Natural killer cell (primary cell): ENCODE measurements around the gene RBBP7. TPM values are rescaled to one million over a fixed set of nuclear protein-coding genes. Genes with fewer than 3 reads are reported as not detected.
A peak's percentile ranks its signal among the peaks of the same experiment; 100 is the strongest.

Source experiments
- ATAC-seq, 3 donors: fragments of 150-1000 bp in 2 of 3; fragments of 200-7000 bp in 1 of 3; cut with Tn5 transposase; 1 replicate in 1 of 3; 2 replicates in 2 of 3; pipeline ENCODE4 v1.10.0; 2021; ENCODE audit warnings: mild to moderate bottlenecking in 2 of 3, moderate library complexity in 2 of 3
- DNase-seq, 2 donors: peaks; one replicate each; pipeline versions ENCODE4 v3.0.0 to v3.0.0-alpha.2; 2013 to 2021; ENCODE audit warnings: mixed read lengths in 1 of 2
- H3K27ac ChIP-seq: one replicate; pipeline ENCODE4 v1.5.1; 2013; ENCODE audit warnings: mild to moderate bottlenecking, low read length
- H3K27me3 ChIP-seq: one replicate; pipeline ENCODE4 v1.6.1; 2013; ENCODE audit warnings: low read length; ENCODE audit not compliant: control insufficient read depth, insufficient read depth
- H3K36me3 ChIP-seq: one replicate; pipeline ENCODE4 v1.6.1; 2013; ENCODE audit warnings: low read length; ENCODE audit not compliant: control insufficient read depth, insufficient read depth
- H3K4me1 ChIP-seq: one replicate; pipeline ENCODE4 v1.6.1; 2013; ENCODE audit warnings: low read length; ENCODE audit not compliant: control insufficient read depth, insufficient read depth
- H3K4me3 ChIP-seq: one replicate; pipeline ENCODE4 v1.5.1; 2013; ENCODE audit warnings: low read length
- H3K9me3 ChIP-seq: one replicate; pipeline ENCODE4 v1.6.1; 2013; ENCODE audit warnings: low read length; ENCODE audit not compliant: control insufficient read depth, insufficient read depth
- H3K27ac Mint-ChIP-seq, 2 donors: one replicate each; pipeline ENCODE4 v1.8.0; 2022; ENCODE audit warnings: mild to moderate bottlenecking in 2 of 2, mixed read lengths in 2 of 2, moderate library complexity in 1 of 2
- H3K27me3 Mint-ChIP-seq, 2 donors: one replicate each; pipeline ENCODE4 v1.8.0; 2022; ENCODE audit warnings: low read depth in 2 of 2, mixed read lengths in 2 of 2
- H3K36me3 Mint-ChIP-seq: one replicate; pipeline ENCODE4 v1.8.0; 2022; ENCODE audit warnings: mixed read lengths
- H3K4me1 Mint-ChIP-seq, 2 donors: one replicate each; pipeline ENCODE4 v1.8.0; 2022; ENCODE audit warnings: mixed read lengths in 2 of 2
- H3K4me3 Mint-ChIP-seq: one replicate; pipeline ENCODE4 v1.8.0; 2022; ENCODE audit warnings: mild to moderate bottlenecking, moderate library complexity, mixed read lengths
- H3K9me3 Mint-ChIP-seq, 2 donors: one replicate each; pipeline ENCODE4 v1.8.0; 2022; ENCODE audit warnings: mixed read lengths in 2 of 2
- WGBS: methylation state at CpG from one replicate; pipeline ENCODE4 v1.1.7; 2013; ENCODE audit warnings: missing lambda C conversion rate; ENCODE audit not compliant: insufficient coverage; 5-methylcytosine and 5-hydroxymethylcytosine counted together
- intact Hi-C: fragments of 100-400 bp; cut with micrococcal nuclease; formaldehyde crosslinking; loops from one replicate; pipeline ENCODE4 v1.14.2; 2022
- total RNA-seq, 4 donors: library from RNA; stranded (reverse); fragments of 120-200 nt in 1 of 4; gene quantifications; one replicate each; pipeline versions ENCODE4 v1.2.3 to v1.2.4, GENCODE V29; 2013 to 2022
- TF ChIP-seq, protein P1 (sequence below): fragments of 200-600 bp; IDR thresholded peaks from one replicate; pipeline ENCODE4 v1.8.0; 2022; ENCODE audit warnings: antibody characterized with exemption

RBBP7 gene
- total RNA-seq, 3 donors from 2014 or later (not counting 1 experiment from before 2014, with no cell fraction given) = 124 to 170 (median 139) TPM

DNA sequence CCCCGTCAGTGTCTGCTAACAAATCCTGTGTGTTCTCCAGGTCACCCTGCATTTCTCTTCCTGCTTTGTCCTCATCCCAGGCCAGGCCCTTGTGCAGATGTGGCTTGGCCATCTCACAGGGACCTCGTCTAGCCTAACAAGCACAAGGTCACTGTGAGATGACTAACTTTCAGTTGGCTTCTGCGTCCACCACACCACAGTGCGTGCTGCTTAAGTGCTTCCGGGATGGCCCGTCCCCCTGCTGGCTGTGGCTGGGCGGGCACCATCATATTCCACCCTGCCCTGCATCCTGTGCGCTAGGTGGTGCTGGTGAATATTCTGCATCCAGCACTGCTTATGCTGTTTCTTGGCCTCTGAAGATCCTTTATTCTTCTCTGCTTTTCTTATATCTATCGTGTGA, 33.8 kb downstream of the RBBP7 start:
- H3K9me3 Mint-ChIP-seq = no peaks in the 10 kb centered on the region
- H3K27ac Mint-ChIP-seq = peak overlapping the region in 1 of 2 donors; percentile 84
- H3K4me3 Mint-ChIP-seq = no peak overlapping the region
- Histone ChIP-seq H3K27ac (no peak overlapping the region), H3K36me3 (peaks cover 14% of the 10 kb centered on the region), H3K9me3 (no peaks in the 10 kb centered on the region), H3K27me3 (no peaks in the 10 kb centered on the region), H3K4me3 (no peak overlapping the region), H3K4me1 (peaks cover 4% of the 10 kb centered on the region)
- H3K36me3 Mint-ChIP-seq = peaks cover 21% of the 10 kb centered on the region
- ATAC-seq (peak; percentile 82 to 97 (median 82)), DNase-seq (peak; percentile 17 to 25)
- H3K4me1 Mint-ChIP-seq = peaks cover 8 to 9% of the 10 kb centered on the region in 2 donors
- intact Hi-C loops = no loop called here
- WGBS = 69% methylated on average over 8 of the region's 9 CpGs
- TF ChIP-seq, protein P1, sequence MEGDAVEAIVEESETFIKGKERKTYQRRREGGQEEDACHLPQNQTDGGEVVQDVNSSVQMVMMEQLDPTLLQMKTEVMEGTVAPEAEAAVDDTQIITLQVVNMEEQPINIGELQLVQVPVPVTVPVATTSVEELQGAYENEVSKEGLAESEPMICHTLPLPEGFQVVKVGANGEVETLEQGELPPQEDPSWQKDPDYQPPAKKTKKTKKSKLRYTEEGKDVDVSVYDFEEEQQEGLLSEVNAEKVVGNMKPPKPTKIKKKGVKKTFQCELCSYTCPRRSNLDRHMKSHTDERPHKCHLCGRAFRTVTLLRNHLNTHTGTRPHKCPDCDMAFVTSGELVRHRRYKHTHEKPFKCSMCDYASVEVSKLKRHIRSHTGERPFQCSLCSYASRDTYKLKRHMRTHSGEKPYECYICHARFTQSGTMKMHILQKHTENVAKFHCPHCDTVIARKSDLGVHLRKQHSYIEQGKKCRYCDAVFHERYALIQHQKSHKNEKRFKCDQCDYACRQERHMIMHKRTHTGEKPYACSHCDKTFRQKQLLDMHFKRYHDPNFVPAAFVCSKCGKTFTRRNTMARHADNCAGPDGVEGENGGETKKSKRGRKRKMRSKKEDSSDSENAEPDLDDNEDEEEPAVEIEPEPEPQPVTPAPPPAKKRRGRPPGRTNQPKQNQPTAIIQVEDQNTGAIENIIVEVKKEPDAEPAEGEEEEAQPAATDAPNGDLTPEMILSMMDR = peak; percentile 33
- H3K27me3 Mint-ChIP-seq = no peaks in the 10 kb centered on the region

DNA sequence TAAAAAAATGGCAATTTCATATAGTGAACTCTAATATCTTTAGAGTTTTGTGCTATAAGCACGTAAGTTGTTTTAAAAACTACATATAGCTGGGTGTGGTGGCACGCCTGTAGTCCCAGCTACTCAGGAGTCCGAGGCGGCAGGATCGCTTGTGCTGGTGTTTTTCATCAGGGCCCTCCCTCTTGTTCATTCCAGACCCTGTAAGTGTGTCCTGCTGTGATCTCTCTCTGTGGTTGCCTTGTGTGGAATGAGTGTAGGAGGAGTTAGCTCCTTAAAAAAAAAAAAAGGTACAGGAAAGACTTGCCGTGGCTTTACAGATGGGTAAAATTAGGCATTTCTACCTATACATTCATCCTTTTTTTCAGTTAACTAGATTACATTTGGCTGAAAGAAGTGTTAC, 35.4 kb downstream of the RBBP7 start:
- Mint-ChIP-seq H3K9me3 (no peaks in the 10 kb centered on the region), H3K27me3 (no peaks in the 10 kb centered on the region), H3K36me3 (peaks cover 21% of the 10 kb centered on the region), H3K4me1 (peaks cover 8 to 9% of the 10 kb centered on the region in 2 donors), H3K27ac (no peak overlapping the region), H3K4me3 (no peak overlapping the region)
- Histone ChIP-seq H3K4me3 (no peak overlapping the region), H3K36me3 (peaks cover 15% of the 10 kb centered on the region), H3K27ac (no peak overlapping the region), H3K4me1 (peaks cover 4% of the 10 kb centered on the region), H3K9me3 (no peaks in the 10 kb centered on the region), H3K27me3 (no peaks in the 10 kb centered on the region)
- DNase-seq = no peak
- ATAC-seq = no peak
- TF ChIP-seq, protein P1 = no peak
- WGBS = 94% methylated on average over 5 of the region's 6 CpGs
- intact Hi-C loops = no loop called here

DNA sequence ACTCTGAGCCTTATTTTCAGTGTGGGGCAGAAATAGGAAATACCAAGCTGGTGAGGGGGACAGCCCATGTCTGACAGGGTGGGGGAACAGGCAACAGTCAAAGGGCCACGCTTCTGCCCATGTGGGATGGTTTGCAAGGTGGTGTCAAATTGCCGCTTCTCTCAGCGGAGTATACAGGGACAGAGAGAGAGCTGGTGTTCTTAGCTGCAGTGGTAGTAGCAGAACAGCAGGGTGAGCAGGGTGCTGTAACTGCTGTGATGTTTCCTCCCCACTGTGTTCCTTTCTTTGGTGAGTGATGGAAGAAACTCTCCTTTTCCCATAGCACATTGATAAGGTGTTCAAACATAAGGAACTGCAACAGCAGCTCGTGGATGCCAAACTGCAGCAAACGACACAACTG, 37.9 kb downstream of the RBBP7 start:
- peaks cover 4% of the 10 kb centered on the region for H3K4me1 ChIP-seq
- H3K9me3 ChIP-seq = no peaks in the 10 kb centered on the region
- Mint-ChIP-seq H3K9me3 (no peaks in the 10 kb centered on the region), H3K36me3 (peaks cover 29% of the 10 kb centered on the region), H3K27me3 (no peaks in the 10 kb centered on the region), H3K27ac (no peak overlapping the region), H3K4me3 (no peak overlapping the region), H3K4me1 (peaks cover 8 to 9% of the 10 kb centered on the region in 2 donors)
- no peak overlapping the region for H3K27ac ChIP-seq
- no peaks in the 10 kb centered on the region for H3K27me3 ChIP-seq
- no CpG with 5 or more reads among the region's 5 CpGs for WGBS
- intact Hi-C loops = no loop called here
- peaks cover 4% of the 10 kb centered on the region for H3K36me3 ChIP-seq
- no peak overlapping the region for H3K4me3 ChIP-seq
- DNase-seq = no peak
- no peak for ATAC-seq
- TF ChIP-seq, protein P1 = no peak
